Activated CD4-positive, CD25-positive, alpha-beta regulatory T cell treated with anti-CD3 and anti-CD28 coated beads, Interleukin-2, amount 50 U/mL, for 72 hours (primary cell): ENCODE data around the gene SYT1.

Experiments used
- DNase-seq: peaks from one replicate; pipeline ENCODE4 v3.0.0; 2021

SYT1 gene

DNA sequence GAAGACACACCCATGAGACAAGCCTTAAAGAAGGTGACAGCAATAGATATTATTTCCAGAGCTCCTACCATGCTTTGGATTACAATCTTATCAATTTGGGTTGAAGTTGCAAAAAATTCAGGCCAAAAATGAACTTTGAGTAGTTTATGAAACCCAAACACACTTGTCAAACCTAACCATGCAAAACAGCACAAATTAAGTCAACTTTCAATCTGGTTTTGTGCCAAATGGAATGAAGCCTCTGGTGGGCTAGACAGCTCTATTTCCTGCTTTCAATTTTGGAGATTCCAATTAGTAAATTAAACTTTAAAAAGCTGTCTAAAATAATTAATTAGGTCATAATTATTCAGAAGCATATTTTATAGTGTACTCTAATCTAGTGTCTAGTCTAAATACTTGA, 203.4 kb downstream of the SYT1 start:
- no peak for DNase-seq

DNA sequence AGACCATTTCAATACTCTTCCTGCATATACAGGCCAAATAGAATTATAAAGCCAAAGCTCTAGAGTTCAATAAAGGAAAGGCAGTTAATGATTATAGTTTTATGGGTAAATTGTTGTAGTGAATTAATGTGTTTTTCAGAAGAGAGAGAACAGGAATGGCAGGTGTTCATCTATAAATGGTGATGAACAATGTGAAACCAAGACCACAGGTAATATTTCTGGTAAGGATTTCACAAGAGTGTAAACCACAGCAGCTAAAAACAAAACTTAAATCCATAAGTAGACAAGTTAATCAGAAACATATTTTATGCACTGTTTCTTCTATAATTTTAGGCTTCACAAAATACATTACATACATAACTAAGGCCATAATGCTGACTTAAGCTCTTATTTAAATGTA, 204.4 kb downstream of the SYT1 start:
- no peak for DNase-seq

DNA sequence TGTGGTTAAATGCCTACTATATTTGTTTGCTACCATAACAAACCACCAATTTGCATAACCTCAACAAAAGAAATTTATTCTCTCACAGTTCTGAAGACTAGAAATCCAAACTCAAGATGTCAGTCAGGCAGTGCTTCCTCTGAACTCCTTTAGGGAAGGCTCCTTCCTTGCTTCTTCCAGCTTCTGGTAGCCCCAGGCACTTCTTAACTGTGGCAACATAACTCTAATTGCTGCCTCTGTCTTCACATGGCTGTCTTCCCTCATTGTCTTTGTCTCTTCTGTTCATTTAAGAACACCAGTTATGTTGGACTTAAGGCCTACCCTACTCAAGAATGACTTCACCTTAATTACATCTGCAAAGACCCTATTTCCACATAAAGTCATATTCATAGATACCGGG, 206.9 kb downstream of the SYT1 start:
- no peak for DNase-seq

DNA sequence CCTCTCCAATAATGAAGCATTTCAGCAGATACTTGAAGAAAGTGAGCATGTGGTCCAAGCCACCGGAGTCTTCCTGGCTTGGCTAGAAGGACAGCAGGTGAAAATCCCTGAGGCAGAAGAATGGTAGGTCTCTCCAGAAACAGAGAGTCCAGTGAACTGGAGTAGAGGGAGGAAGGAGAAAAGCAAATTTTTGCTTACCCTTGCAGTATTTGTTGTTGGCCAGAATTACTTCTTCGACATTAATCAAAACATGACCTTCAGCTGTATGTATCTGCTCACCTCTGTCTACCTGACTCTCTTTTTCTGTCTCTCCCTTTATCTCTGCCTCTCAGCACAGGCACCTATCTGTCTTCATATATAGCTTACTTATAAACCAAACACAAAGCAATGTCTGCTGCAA, 208.9 kb downstream of the SYT1 start:
- DNase-seq = no peak

DNA sequence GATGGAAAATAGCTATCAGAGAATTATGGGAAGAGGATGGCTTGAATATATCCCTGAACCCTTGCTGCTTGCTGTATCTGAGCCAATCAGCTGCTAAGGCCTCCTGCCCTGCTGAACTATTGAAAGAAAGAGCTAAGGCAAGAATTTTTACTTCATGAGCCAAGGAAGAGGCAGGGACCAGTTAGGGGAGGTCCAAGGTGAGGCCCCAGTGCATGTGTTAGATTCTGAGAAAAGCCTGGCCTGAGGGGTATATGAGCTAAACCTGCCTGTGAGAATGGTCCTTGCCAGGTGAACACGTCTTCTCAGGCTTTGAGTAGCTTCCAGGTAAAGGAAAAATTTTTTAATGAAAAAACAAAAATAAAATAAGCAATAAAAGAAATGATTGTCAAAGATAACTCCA, 218.0 kb downstream of the SYT1 start:
- DNase-seq = no peak

- no peak for DNase-seq
Observed at GRCh38 chr12:79083181-79083580, 218.6 kb downstream of the SYT1 start.

- no peak for DNase-seq
Observed at GRCh38 chr12:79085106-79085682, 220.6 kb downstream of the SYT1 start.

DNA sequence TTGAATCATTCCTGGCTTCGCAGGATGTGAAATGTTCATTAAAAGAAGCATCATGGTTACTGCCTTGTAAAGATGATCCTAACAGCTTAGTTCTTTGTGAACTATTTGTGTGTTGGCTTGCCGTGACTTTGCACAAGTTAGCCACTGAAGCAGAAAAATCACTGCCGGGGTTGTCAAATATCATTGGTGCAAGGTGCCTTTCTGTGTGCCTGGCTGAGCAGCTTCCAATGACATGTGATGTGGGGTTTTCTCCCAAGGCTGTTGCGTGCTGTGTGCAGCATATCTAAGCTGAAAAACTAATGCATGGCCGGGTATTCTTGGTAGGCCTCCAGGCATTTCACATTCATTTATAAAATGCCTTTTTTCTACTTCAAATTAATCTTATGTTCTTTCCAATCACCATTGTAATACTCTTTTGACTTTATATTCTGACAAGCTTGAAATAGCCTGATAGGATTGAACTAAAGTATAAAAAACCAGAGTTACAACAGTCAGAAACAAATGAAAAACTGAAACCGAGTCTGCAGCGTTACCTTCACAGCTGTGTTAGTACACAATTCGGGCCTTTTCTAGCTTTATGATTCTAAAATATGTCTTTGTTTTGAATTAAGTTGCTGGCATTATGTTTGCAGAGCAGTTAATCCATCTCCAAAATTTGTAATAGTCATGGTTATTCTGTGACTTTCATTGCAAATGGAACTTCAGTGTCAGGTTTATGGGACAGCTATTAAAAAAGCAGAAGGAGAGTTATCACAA, 222.1 kb downstream of the SYT1 start:
- DNase-seq = no peak

- DNase-seq = no peak
Observed at GRCh38 chr12:79098530-79098929, 234.0 kb downstream of the SYT1 start.

DNA sequence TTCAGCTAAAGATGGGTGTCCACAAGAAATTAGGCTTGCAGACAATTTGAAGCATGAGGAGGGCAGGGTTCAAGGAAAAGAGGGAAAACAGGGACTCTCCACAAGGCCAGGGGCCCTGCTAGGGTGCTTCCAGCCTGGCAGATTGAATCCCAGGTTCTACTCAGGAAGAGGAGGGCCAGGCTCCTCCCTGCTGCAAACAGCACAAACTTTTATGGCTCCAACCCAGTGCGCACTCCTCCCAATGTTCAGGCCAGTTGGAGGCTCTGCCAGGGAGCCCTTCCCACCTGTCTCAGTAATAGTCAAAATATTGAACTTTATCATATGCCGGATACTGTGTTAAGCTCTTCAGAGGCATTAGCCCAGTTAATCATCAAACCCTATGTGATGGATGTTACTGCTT, 244.4 kb downstream of the SYT1 start:
- no peak for DNase-seq

DNA sequence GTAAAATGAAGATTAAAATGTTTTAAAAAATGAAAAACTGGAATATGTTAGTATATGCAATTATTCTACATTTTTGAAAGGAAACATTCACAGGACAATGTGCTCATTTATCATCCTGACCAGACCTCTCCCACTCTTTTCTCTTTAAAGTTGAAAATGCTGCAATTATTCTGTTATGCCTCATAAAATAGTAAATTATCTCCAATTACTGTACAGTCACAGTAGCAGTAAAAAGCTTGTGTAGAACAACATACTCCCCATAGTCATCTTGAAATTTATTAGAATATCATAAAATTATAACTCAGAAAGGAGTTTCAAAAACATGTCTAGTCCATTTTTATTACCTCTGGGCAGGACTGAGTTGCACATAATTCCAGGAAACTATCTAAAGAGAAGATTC, 250.3 kb downstream of the SYT1 start:
- no peak for DNase-seq

- DNase-seq = no peak
Observed at GRCh38 chr12:79115743-79116142, 251.2 kb downstream of the SYT1 start.

GRCh38 chr12:79119796-79120195, 255.2 kb downstream of the SYT1 start:
- DNase-seq = no peak

DNA sequence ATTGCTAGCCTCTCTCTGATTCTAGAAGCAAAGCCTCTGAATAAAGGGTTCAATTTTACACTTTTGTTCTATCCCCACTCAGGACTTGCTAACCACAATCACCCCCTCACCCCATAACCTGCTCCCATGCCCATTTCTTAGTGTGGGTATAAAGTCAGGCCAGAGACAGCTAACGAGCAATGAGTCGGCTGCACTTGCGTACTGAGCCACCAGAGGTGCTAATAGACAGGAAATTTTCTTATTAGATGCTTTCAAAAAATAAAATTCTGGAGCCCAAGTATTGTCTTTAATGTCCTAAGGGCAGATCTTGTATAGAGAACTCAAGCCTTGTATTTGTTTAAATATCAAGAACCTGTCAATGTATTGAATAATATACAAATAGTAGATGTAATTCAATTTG, 256.9 kb downstream of the SYT1 start:
- no peak for DNase-seq

- no peak for DNase-seq
Observed at GRCh38 chr12:79124385-79124784, 259.8 kb downstream of the SYT1 start.

GRCh38 chr12:79125358-79125757, 260.8 kb downstream of the SYT1 start:
- DNase-seq = no peak

GRCh38 chr12:79127271-79127751, 262.7 kb downstream of the SYT1 start:
- DNase-seq = no peak

DNA sequence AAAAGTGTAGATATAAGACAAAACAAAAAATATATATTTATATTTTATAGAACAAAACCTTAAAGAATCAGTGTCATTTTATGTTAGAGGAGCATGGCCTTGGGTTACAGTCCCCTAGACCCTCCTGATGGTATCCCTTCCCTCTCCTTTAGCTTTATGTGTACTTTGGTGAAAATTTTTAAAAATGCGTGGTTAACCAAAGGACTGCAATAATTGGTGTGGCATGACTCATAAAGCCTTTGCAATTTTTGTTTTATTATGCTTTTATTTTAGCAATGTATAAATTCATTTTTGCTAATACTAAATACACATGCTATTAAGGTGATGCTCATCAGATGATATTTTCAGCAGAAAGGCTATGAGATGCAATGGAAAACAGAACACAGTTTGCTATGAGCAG, 264.4 kb downstream of the SYT1 start:
- no peak for DNase-seq

GRCh38 chr12:79138872-79139271, 274.3 kb downstream of the SYT1 start:
- DNase-seq = no peak

- DNase-seq = no peak
Observed at GRCh38 chr12:79140711-79141110, 276.1 kb downstream of the SYT1 start.

DNA sequence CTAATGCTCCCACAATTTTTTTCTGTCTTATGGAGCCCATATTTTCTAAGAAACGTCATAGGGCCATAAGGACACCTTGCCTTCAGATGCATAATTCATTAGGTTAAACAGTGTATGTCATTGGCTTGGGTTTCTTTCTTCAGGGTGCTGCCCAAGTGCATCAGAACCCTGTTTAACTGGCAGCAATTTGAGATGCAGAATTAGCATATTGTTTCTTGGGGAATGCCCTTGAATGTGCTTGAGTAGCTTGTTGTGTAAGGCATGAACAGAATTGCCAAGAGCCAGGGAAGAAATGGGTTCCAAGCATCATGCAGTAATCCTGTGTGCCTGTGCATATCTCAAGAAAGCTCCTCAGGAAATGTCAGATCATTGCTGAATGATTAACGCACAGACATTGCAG, 277.2 kb downstream of the SYT1 start:
- DNase-seq = no peak

DNA sequence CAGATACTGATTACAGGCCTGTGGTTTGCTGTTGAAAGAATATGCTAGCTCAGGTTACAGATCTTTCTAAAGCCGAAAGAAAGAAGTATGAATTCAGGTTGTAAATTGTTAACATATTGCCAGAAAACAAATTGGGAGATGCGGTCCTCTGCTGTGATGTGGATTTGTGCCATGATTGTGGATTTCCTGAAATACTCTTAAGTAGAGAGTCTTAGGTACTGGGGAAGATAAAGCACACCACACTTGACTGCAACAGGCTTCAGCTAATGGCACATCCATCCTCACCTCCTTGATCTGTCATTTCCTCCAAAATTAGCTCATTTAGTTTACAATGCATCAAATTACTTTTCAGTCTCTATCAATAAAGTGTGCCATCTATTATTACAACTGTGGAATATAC, 279.2 kb downstream of the SYT1 start:
- DNase-seq = no peak

GRCh38 chr12:79151956-79152355, 287.4 kb downstream of the SYT1 start:
- no peak for DNase-seq

DNA sequence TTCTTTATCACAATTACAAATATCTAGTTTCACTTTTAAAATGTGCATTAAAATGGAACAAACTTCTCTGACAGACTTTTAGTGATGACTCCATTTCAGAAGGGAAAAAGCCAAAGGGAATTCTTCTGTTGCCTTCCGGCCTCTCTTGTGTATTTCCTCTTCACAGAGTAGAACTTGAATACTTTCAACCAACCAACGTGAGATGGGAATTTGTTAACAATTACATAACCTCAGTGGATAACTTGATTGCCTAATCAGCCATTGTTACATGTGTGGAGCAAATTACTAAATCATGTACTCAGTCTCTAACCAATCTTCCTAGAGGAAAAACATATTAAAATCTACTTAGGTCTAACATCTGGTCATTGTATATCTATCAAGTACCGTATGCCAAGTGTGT, 291.1 kb downstream of the SYT1 start:
- no peak for DNase-seq
